Astrocyte (in vitro differentiated cells and primary cell): ENCODE measurements around the gene ORMDL3. TPM values are rescaled to one million over a fixed set of nuclear protein-coding genes. Genes with fewer than 3 reads are reported as not detected.
A peak's percentile ranks its signal among the peaks of the same experiment; 100 is the strongest.

ENCODE experiments used
- DNase-seq: peaks from one replicate; pipeline ENCODE4 v3.0.0-alpha.2; 2010; ENCODE audit warnings: low read depth
- FAIRE-seq: peaks from 2 replicates; lab custom pipeline; 2011; peaks lifted over from hg19 to GRCh38; lab: Jason Lieb, UNC
- H2AFZ ChIP-seq: 2 replicates; pipeline ENCODE4 v1.6.0; 2012; ENCODE audit warnings: low read depth, low read length, inconsistent platforms
- H3K27ac ChIP-seq: 2 replicates; pipeline ENCODE4 v1.5.1; 2011; ENCODE audit warnings: low read depth, low read length, inconsistent platforms
- H3K27me3 ChIP-seq: 2 replicates; pipeline ENCODE4 v1.6.0; 2011; ENCODE audit warnings: low read length, inconsistent platforms; ENCODE audit not compliant: insufficient read depth
- H3K36me3 ChIP-seq: 2 replicates; pipeline ENCODE4 v1.5.1; 2011; ENCODE audit warnings: low read length, inconsistent platforms; ENCODE audit not compliant: insufficient read depth
- H3K4me1 ChIP-seq: 2 replicates; pipeline ENCODE4 v1.5.1; 2011; ENCODE audit warnings: low read length, inconsistent platforms; ENCODE audit not compliant: insufficient read depth
- H3K4me2 ChIP-seq: 2 replicates; pipeline ENCODE4 v1.6.0; 2012; ENCODE audit warnings: low read length, inconsistent platforms
- H3K4me3 ChIP-seq: 2 replicates; pipeline ENCODE4 v1.5.1; 2011; ENCODE audit warnings: low read depth, mild to moderate bottlenecking, low read length, inconsistent platforms; ENCODE audit not compliant: insufficient read depth
- H3K79me2 ChIP-seq: 2 replicates; pipeline ENCODE4 v1.6.0; 2012; ENCODE audit warnings: mild to moderate bottlenecking, low read length, inconsistent platforms; ENCODE audit not compliant: insufficient read depth
- H3K9ac ChIP-seq: 2 replicates; pipeline ENCODE4 v1.6.0; 2012; ENCODE audit warnings: mild to moderate bottlenecking, low read length, inconsistent platforms
- H3K9me3 ChIP-seq: 2 replicates; pipeline ENCODE4 v1.5.1; 2012; ENCODE audit warnings: low read depth, mild to moderate bottlenecking, low read length, inconsistent platforms; ENCODE audit not compliant: insufficient read depth
- H4K20me1 ChIP-seq: 2 replicates; pipeline ENCODE4 v1.6.0; 2012; ENCODE audit warnings: low read length, inconsistent platforms; ENCODE audit not compliant: insufficient read depth
- H3K27ac Mint-ChIP-seq: one replicate; pipeline ENCODE4 v1.8.0; 2021; ENCODE audit warnings: mild to moderate bottlenecking, mixed read lengths; ENCODE audit not compliant: unreplicated experiment
- H3K27me3 Mint-ChIP-seq: one replicate; pipeline ENCODE4 v1.8.0; 2021; ENCODE audit warnings: low read depth, mixed read lengths; ENCODE audit not compliant: unreplicated experiment
- H3K36me3 Mint-ChIP-seq: one replicate; pipeline ENCODE4 v1.8.0; 2021; ENCODE audit warnings: low read depth, mixed read lengths; ENCODE audit not compliant: unreplicated experiment
- H3K4me1 Mint-ChIP-seq: one replicate; pipeline ENCODE4 v1.8.0; 2021; ENCODE audit warnings: low read depth, mixed read lengths; ENCODE audit not compliant: unreplicated experiment
- H3K4me3 Mint-ChIP-seq: one replicate; pipeline ENCODE4 v1.8.0; 2021; ENCODE audit warnings: mild to moderate bottlenecking, moderate library complexity, mixed read lengths; ENCODE audit not compliant: unreplicated experiment
- H3K9me3 Mint-ChIP-seq: one replicate; pipeline ENCODE4 v1.8.0; 2021; ENCODE audit warnings: mild to moderate bottlenecking, mixed read lengths; ENCODE audit not compliant: unreplicated experiment
- CTCF ChIP-seq: IDR thresholded peaks from 2 replicates; pipeline ENCODE4 v1.5.1; 2011; ENCODE audit warnings: low read depth, mild to moderate bottlenecking, inconsistent platforms, low read length, moderate library complexity; ENCODE audit not compliant: insufficient read depth
- EZH2 ChIP-seq: IDR thresholded peaks from 2 replicates; pipeline ENCODE4 v1.6.1; 2012; ENCODE audit warnings: mild to moderate bottlenecking, low read length, inconsistent platforms; ENCODE audit not compliant: insufficient read depth
- total RNA-seq: library from RNA; stranded (reverse); gene quantifications from 2 replicates; pipeline ENCODE4 v1.2.1, GENCODE V29; 2021

Gene ORMDL3
- total RNA-seq, 1 donor from 2014 or later: 65.3 TPM

DNA sequence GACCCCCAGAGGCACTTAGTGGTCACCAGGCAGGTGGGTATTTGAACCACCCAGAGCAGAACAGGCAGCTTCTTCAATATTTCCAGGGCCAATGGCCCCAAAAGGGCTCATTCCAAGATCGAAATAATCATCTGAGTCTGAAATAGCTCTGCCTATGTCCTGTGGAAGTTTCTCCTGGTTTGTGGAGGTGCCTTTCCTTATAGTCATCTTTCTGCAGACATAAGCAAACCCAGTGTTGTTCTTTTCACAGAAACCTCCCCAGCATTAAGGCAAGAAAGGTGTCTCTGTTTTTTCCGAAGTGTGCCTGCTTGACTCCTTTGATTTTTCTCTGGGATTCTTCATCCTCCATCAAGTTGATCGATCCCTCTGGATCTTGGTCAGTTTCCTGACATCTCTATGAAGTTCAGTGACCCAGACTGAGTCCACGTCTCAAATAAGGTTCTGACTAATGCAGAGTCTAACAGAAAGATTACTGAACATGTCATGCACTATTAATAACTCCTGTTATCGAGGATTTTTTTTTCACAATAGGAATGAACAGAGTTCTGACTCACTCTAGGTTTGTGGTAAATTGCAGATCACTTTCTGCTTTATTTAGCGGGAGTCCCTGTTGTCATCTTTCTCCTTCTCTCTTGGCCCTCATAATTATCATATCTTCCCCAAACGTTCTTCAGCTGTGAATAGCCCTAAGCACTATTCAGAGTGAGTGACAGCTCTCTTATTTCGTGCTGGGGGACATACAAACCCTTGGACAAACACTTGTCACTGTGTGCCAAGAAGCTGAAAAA, 1.7 kb upstream of the ORMDL3 start:
- Histone ChIP-seq H3K36me3 (no peaks in the 10 kb centered on the region), H3K4me1 (peaks cover 49% of the 10 kb centered on the region), H3K4me3 (peak overlapping the region; percentile 81), H3K4me2 (peak overlapping the region; percentile 100), H2AFZ (no peak overlapping the region), H3K79me2 (peaks cover 31% of the 10 kb centered on the region), H3K27ac (peak overlapping the region; percentile 98), H3K9me3 (no peaks in the 10 kb centered on the region), H4K20me1 (peaks cover 28% of the 10 kb centered on the region), H3K27me3 (no peaks in the 10 kb centered on the region), H3K9ac (peak overlapping the region; percentile 87)
- FAIRE-seq (peak; percentile 95), DNase-seq (peak; percentile 94)
- peak overlapping the region; percentile 89 for H3K4me3 Mint-ChIP-seq
- H3K4me1 Mint-ChIP-seq: peaks cover 30% of the 10 kb centered on the region
- no peaks in the 10 kb centered on the region for H3K27me3 Mint-ChIP-seq
- TF ChIP-seq CTCF (no peak), EZH2 (no peak)
- peak overlapping the region; percentile 93 for H3K27ac Mint-ChIP-seq
- H3K9me3 Mint-ChIP-seq: no peaks in the 10 kb centered on the region
- H3K36me3 Mint-ChIP-seq: peaks cover 5% of the 10 kb centered on the region

GRCh38 chr17:39927929-39928857, 792 bp upstream of the ORMDL3 start:
- no peak for DNase-seq
- Mint-ChIP-seq H3K27ac (peak overlapping the region; percentile 93), H3K9me3 (no peaks in the 10 kb centered on the region), H3K27me3 (no peaks in the 10 kb centered on the region), H3K36me3 (peaks cover 5% of the 10 kb centered on the region), H3K4me1 (peaks cover 30% of the 10 kb centered on the region), H3K4me3 (peak overlapping the region; percentile 89)
- Histone ChIP-seq H3K27me3 (no peaks in the 10 kb centered on the region), H3K9me3 (no peaks in the 10 kb centered on the region), H3K27ac (peak overlapping the region; percentile 98), H3K4me2 (peak overlapping the region; percentile 100), H3K9ac (peak overlapping the region; percentile 87), H2AFZ (peak overlapping the region; percentile 66), H3K4me1 (peaks cover 51% of the 10 kb centered on the region), H3K79me2 (peaks cover 39% of the 10 kb centered on the region), H3K4me3 (peak overlapping the region; percentile 81), H4K20me1 (peaks cover 37% of the 10 kb centered on the region), H3K36me3 (no peaks in the 10 kb centered on the region)
- FAIRE-seq: no peak
- TF ChIP-seq EZH2 (no peak), CTCF (no peak)
